Osteocyte (in vitro differentiated cells): ENCODE data around the gene MRPL49. TPM values are rescaled to one million over a fixed set of nuclear protein-coding genes. Genes with fewer than 3 reads are reported as not detected.

Source experiments
- DNase-seq: peaks from one replicate; pipeline ENCODE4 v3.0.0; 2021; ENCODE audit warnings: mixed read lengths; ENCODE audit not compliant: unreplicated experiment; ENCODE audit errors: extremely low spot score
- H3K27ac Mint-ChIP-seq: one replicate; pipeline ENCODE4 v1.8.0; 2021; ENCODE audit warnings: mild to moderate bottlenecking, mixed read lengths; ENCODE audit not compliant: unreplicated experiment
- H3K27me3 Mint-ChIP-seq: one replicate; pipeline ENCODE4 v1.8.0; 2021; ENCODE audit warnings: mixed read lengths; ENCODE audit not compliant: unreplicated experiment
- H3K36me3 Mint-ChIP-seq: one replicate; pipeline ENCODE4 v1.8.0; 2021; ENCODE audit warnings: mixed read lengths; ENCODE audit not compliant: unreplicated experiment
- H3K4me1 Mint-ChIP-seq: one replicate; pipeline ENCODE4 v1.8.0; 2021; ENCODE audit warnings: mixed read lengths; ENCODE audit not compliant: unreplicated experiment
- H3K4me3 Mint-ChIP-seq: one replicate; pipeline ENCODE4 v1.8.0; 2021; ENCODE audit warnings: mild to moderate bottlenecking, moderate library complexity, mixed read lengths; ENCODE audit not compliant: unreplicated experiment
- H3K9me3 Mint-ChIP-seq: one replicate; pipeline ENCODE4 v1.8.0; 2021; ENCODE audit warnings: mixed read lengths; ENCODE audit not compliant: unreplicated experiment
- total RNA-seq: library from RNA; stranded (reverse); gene quantifications from 2 replicates; pipeline ENCODE4 v1.2.1, GENCODE V29; 2021
- TF ChIP-seq, protein P1 (sequence below): fragments of 200-600 bp; sonication (generic); IDR thresholded peaks from 2 replicates; pipeline ENCODE4 v1.5.0; 2021; ENCODE audit warnings: antibody characterized with exemption, mild to moderate bottlenecking, moderate library complexity

MRPL49 gene
- total RNA-seq, 1 donor from 2014 or later: 43.5 TPM

GRCh38 chr11:65131895-65132237 is 9.7 kb downstream of the MRPL49 start:
- H3K27ac Mint-ChIP-seq: no peak overlapping the region
- H3K27me3 Mint-ChIP-seq: no peaks in the 10 kb centered on the region
- TF ChIP-seq, protein P1, sequence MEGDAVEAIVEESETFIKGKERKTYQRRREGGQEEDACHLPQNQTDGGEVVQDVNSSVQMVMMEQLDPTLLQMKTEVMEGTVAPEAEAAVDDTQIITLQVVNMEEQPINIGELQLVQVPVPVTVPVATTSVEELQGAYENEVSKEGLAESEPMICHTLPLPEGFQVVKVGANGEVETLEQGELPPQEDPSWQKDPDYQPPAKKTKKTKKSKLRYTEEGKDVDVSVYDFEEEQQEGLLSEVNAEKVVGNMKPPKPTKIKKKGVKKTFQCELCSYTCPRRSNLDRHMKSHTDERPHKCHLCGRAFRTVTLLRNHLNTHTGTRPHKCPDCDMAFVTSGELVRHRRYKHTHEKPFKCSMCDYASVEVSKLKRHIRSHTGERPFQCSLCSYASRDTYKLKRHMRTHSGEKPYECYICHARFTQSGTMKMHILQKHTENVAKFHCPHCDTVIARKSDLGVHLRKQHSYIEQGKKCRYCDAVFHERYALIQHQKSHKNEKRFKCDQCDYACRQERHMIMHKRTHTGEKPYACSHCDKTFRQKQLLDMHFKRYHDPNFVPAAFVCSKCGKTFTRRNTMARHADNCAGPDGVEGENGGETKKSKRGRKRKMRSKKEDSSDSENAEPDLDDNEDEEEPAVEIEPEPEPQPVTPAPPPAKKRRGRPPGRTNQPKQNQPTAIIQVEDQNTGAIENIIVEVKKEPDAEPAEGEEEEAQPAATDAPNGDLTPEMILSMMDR: no peak
- H3K4me1 Mint-ChIP-seq: peaks cover 24% of the 10 kb centered on the region
- peaks cover 7% of the 10 kb centered on the region for H3K36me3 Mint-ChIP-seq
- no peak for DNase-seq
- no peak overlapping the region for H3K4me3 Mint-ChIP-seq
- H3K9me3 Mint-ChIP-seq: no peaks in the 10 kb centered on the region

DNA sequence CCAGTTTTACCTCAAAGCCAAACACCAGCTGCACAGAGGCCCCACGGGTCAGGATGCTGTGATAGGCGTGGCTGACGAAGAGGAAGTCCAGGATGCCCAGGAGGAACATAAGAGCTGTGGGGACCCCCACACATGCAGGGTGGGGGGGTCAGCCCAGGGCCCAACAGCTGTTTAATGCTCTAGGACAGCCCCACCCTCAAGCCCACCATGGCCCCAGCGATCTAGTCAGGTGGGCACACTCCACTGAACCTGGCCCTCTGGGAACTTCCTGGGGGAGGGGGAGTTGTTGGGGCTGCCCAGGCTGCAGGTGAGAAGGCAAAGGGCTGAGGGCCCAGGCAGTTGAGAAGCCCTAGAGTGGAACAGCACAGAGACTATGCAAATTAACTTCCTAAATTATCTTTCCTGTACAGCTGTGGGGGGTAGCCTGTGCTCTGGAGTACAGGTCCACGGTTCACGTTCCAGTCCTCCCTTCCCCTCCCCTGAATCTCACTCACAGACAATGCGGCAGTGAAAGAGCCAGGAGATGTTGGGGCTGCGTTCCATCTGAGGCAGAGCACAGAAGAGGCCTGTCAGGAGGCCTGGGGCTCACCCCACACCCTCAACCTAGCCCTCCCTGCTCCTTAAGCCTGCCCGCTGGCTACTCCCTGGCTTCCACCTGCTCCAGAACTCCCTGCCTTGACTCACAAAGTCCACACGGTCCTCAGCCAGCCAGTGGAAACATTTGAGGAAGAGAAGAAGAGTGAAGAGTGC is 10.3 kb downstream of the MRPL49 start:
- no peaks in the 10 kb centered on the region for H3K9me3 Mint-ChIP-seq
- H3K27me3 Mint-ChIP-seq: no peaks in the 10 kb centered on the region
- TF ChIP-seq, protein P1: no peak
- H3K27ac Mint-ChIP-seq: peak overlapping the region; percentile 100
- H3K4me1 Mint-ChIP-seq: peaks cover 24% of the 10 kb centered on the region
- peak overlapping the region; percentile 97 for H3K4me3 Mint-ChIP-seq
- H3K36me3 Mint-ChIP-seq: peaks cover 5% of the 10 kb centered on the region
- no peak for DNase-seq

DNA sequence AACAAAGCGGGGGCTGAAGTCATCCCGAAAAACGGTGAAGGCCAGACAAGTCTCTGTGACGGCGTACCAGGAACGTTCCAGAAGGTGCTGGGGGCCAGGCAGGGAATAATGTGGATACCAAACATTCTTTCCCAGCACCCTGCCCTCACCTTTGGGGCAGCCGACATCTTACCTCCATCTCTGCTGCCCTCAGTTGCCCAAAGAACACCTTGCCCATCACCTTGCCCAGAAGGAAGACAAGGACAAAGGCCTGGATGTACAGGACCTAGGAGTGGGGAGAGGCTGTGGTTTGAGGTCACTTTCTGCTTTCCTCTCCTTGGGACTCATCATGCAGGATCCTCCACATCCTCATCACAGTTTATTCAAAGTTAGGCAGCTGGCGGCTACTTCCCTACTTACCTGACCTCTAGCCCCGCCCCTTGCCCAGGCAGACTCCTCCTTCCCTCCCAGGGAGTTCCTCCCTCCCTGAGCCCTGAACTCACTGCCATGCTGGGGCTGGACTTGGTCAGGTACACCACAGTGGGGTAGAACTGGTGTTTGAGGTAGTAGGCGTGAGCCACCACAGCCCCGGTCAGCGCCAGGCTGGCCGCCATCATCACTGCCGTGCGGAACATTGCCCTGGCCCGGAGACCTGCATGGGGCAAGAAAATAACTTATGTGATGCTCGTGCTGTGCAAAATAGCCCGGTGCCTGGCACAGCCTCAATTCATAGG is 11.0 kb downstream of the MRPL49 start:
- H3K36me3 Mint-ChIP-seq: peaks cover 5% of the 10 kb centered on the region
- TF ChIP-seq, protein P1: no peak
- peak overlapping the region; percentile 97 for H3K4me3 Mint-ChIP-seq
- DNase-seq: no peak
- H3K4me1 Mint-ChIP-seq: peaks cover 24% of the 10 kb centered on the region
- H3K9me3 Mint-ChIP-seq: no peaks in the 10 kb centered on the region
- H3K27me3 Mint-ChIP-seq: no peaks in the 10 kb centered on the region
- peak overlapping the region; percentile 100 for H3K27ac Mint-ChIP-seq

GRCh38 chr11:65133724-65134123 is 11.6 kb downstream of the MRPL49 start:
- Mint-ChIP-seq H3K4me3 (peak overlapping the region; percentile 97), H3K4me1 (peaks cover 24% of the 10 kb centered on the region), H3K36me3 (peaks cover 5% of the 10 kb centered on the region), H3K27me3 (peaks cover 2% of the 10 kb centered on the region), H3K9me3 (no peaks in the 10 kb centered on the region), H3K27ac (peak overlapping the region; percentile 100)
- TF ChIP-seq, protein P1: no peak
- DNase-seq: no peak

DNA sequence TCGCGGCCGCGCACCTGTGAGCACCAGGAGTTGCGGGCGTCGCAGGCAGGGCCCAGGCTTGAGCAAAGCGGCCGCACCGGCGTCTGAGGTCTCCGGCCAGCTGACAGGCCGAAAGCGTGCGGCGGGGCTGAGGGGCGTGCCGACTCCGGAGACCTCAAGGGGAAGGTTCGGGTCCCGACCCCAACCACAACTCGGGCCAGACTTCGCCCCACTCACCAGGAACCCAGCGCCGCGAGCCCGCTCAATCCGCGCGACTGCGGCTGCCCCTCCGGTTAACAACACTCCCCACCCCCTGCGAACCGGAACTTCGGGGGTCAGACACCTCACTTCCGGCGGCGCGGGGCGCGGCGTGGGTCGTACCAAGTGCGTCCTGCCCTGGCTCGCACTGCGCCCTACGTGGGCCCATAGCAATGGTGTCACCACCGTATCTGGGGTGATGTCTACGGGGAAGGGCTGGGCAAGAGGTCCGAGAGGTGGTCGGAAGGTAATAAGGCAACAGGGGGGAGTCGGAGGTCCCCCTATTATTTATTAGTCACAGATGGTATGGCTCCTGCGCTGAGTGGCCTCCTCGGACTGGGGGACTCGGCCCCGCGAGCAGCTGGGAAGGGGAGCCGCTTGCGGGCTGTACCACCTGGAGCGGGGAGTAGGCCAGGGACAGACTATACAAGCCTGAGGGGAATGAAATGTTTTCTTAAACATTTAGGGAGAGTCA is 12.3 kb downstream of the MRPL49 start, which contains the start of gene SYVN1:
TSS of gene SYVN1 (minus strand) at position 280 of the 712 bp plus-strand sequence. CDS start 918 bp downstream, outside the sequence.
- TF ChIP-seq, protein P1: no peak
- H3K27ac Mint-ChIP-seq: peak within 1 kb of the TSS; percentile 100
- peaks cover 2% of the 10 kb centered on the region for H3K27me3 Mint-ChIP-seq
- H3K4me3 Mint-ChIP-seq: peak within 1 kb of the TSS; percentile 97
- peak; percentile 95 for DNase-seq
- H3K4me1 Mint-ChIP-seq: peaks cover 24% of the 10 kb centered on the region
- no peaks in the 10 kb centered on the region for H3K9me3 Mint-ChIP-seq
- peaks cover 5% of the 10 kb centered on the region for H3K36me3 Mint-ChIP-seq
